ENCODE measurements around the gene LIMS1. TPM values are rescaled to one million over a fixed set of nuclear protein-coding genes. Genes with fewer than 3 reads are reported as not detected.
A peak's percentile ranks its signal among the peaks of the same experiment; 100 is the strongest.
"Not testable (repeated sequence)": the region's sequence is repeated elsewhere in the genome, so short reads cannot be mapped to it uniquely, and the experiment has no call there.

The LIMS1 gene
- total RNA-seq, 3 donors from 2014 or later = 24.4 to 65.4 (median 31.2) TPM

GRCh38 chr2:108589781-108590180 lies 55.5 kb downstream of the LIMS1 start:
- Histone ChIP-seq H3K9me3 (no peaks in the 10 kb centered on the region), H3K4me1 (ENCODE audit: low read depth) (peaks cover 7% of the 10 kb centered on the region), H3K36me3 (ENCODE audit: low read depth) (no peaks in the 10 kb centered on the region), H3K4me3 (no peak overlapping the region)
- intact Hi-C loops (cut with DNase I, micrococcal nuclease) = loop anchor here in 1 of 2 donors (10.0 kb wide), 1 partner anchor 235 kb away; no protein-coding TSS in a partner anchor
- TF ChIP-seq CTCF (IDR thresholded peaks at IDR 0.05) = no peak
- DNase-seq (no peak), ATAC-seq (no peak)

DNA sequence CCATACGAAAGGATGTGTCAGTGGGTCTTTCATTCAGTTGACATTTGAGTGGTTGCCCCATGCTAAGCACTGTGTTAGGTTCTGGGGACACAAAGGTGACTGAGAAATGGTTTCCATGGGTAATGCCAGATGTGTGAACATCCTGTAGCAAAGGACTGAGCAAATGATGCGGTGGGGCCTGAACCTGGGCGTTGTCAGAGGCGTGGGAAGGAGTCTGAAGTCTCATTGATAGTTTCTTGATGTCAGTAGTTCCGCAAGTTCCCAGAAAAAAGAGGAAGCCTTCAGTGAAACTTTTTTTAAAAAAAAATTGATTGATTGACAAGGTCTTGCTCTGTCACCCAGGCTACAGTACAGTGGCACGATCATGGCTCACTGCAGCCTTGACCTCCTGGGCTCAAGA lies 56.9 kb downstream of the LIMS1 start:
- ATAC-seq = peak; percentile 15
- Histone ChIP-seq H3K36me3 (ENCODE audit: low read depth) (no peaks in the 10 kb centered on the region), H3K9me3 (no peaks in the 10 kb centered on the region), H3K4me1 (ENCODE audit: low read depth) (peaks cover 7% of the 10 kb centered on the region), H3K4me3 (no peak overlapping the region)
- no peak for DNase-seq
- no peak for TF ChIP-seq CTCF (IDR thresholded peaks at IDR 0.05)
- intact Hi-C loops (cut with DNase I, micrococcal nuclease) = no loop called here

- ATAC-seq (peak; percentile 34), DNase-seq (no peak)
- intact Hi-C loops (cut with DNase I, micrococcal nuclease) = no loop called here
- H3K9me3 ChIP-seq = no peaks in the 10 kb centered on the region
- no peak for TF ChIP-seq CTCF (IDR thresholded peaks at IDR 0.05)
- H3K36me3 ChIP-seq (ENCODE audit: low read depth) = no peaks in the 10 kb centered on the region
- H3K4me1 ChIP-seq (ENCODE audit: low read depth) = peaks cover 7% of the 10 kb centered on the region
- no peak overlapping the region for H3K4me3 ChIP-seq
These were observed 59.4 kb downstream of the LIMS1 start for GRCh38 chr2:108593547-108594098.

DNA sequence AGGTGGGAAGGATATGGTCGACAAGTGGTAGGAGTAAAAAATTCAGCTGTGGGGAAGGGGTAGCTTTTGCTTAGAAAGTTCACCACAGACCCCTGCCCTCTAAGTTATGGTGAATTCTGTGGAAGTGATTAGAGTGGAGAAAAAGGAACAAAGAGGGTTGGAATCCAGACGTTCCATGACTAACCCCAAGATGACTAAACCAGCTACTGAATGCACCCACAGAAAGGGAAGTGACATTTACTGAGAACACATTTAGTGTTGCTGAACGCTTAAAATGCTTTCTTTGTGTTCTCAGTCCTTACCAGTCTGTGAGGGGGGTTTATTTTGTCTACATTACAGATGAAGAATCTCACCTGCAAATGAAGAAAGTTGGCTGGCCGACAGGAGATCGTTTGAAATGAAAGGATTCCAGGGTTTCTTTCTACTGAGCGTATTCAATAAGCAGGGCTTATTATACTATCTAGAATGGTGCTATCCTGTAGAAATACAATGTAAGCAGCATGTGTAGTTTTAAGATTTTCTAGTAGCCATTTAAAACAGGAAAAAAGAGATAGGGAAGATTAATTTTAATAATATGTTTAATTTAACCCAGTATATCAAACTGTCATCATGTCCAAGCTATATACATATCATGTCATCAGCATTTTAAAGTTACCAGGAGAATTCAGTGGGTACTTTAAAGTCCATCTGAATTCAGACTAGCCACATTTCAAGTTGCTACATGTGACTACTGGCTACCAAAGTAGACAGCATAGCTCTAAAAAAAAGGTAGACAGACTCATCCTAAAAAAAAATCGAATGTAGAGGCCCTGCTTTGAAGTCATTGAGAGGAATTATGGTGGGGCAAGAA lies 60.1 kb downstream of the LIMS1 start:
- Histone ChIP-seq H3K36me3 (ENCODE audit: low read depth) (no peaks in the 10 kb centered on the region), H3K4me3 (no peak overlapping the region), H3K4me1 (ENCODE audit: low read depth) (peaks cover 7% of the 10 kb centered on the region), H3K9me3 (no peaks in the 10 kb centered on the region)
- DNase-seq (no peak), ATAC-seq (peak; percentile 68)
- intact Hi-C loops (cut with DNase I, micrococcal nuclease) = no loop called here
- no peak for TF ChIP-seq CTCF (IDR thresholded peaks at IDR 0.05)

DNA sequence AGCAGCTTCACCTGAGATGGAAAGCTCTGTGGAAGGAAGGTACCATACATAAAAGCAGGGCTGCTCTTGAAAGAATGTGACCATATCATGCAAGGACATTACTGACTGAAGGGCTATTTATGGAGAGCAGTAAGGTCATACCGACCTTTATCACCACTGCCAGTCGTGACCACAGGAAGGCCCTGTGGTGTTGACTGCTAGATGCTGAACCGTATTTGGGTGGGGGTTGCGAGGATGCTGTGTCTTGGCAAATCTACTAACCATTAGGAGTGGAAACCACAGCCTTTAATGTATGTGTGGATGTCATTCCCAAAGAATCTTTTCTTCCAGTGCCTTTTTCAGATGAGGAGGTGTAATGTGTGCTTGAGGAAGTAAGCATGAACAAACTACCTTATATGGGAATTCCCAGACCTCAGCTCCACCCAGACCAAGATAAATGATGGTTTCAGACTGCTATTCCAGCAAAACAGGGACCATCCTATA lies 60.8 kb downstream of the LIMS1 start:
- no peak for TF ChIP-seq CTCF (IDR thresholded peaks at IDR 0.05)
- ATAC-seq = peak; percentile 53
- DNase-seq = no peak
- Histone ChIP-seq H3K4me3 (no peak overlapping the region), H3K9me3 (no peaks in the 10 kb centered on the region), H3K36me3 (ENCODE audit: low read depth) (no peaks in the 10 kb centered on the region), H3K4me1 (ENCODE audit: low read depth) (peaks cover 7% of the 10 kb centered on the region)
- intact Hi-C loops (cut with DNase I, micrococcal nuclease) = no loop called here

DNA sequence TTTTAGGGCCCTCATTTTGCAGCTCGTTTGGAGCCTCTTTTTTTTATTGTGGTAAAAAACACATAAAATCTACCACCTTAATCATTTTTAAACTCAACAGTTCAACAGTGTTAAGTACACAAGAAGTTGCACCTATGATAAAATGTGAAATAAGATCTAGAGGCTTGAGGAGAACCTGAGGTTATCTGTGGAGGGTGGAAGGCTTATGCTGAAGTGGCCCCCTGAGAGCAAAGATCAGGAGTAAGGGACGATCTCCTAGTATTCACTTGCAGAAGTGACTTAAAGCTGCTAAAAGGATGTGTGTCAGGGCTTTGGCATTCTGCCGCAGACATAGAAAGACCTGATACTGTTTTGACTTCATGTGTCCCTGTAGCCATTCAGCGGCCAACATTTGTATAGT lies 61.5 kb downstream of the LIMS1 start:
- ATAC-seq; intact Hi-C loops (cut with DNase I, micrococcal nuclease); H3K4me3 ChIP-seq; DNase-seq; H3K36me3 ChIP-seq (ENCODE audit: low read depth); H3K9me3 ChIP-seq; H3K4me1 ChIP-seq (ENCODE audit: low read depth): not testable (repeated sequence)

DNA sequence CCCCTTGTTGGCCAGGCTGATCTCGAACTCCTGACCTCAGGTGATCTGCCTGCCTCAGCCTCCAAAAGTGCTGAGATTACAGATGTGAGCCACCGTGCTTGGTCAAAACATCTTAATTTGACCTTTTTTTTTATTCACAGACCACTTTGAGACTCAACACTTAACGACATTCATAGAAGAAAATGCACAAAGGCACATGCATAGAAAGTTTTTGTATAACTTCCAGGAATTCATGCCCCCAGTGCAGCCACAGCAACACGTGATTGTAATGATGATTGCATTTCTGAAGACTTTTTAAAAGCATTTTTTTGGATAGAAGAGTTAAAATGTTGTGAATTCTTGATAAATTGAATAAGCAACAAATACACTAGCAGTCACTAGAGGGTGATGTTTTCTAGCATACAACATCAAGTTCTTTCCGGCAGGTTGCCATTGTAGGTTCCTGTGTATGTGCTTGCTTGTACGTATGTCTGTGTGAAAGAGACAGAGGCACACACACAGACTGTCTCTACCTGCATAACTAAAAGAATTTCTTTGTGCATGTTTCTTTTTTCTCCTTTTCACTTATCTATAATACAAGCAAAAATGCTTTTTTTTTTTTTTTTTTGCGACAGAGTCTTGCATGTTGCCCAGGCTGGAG lies 63.0 kb downstream of the LIMS1 start:
- intact Hi-C loops (cut with DNase I, micrococcal nuclease); H3K9me3 ChIP-seq; H3K36me3 ChIP-seq (ENCODE audit: low read depth); H3K4me1 ChIP-seq (ENCODE audit: low read depth); H3K4me3 ChIP-seq: not testable (repeated sequence)
- DNase-seq (peak in 1 of 3 donors; percentile 30), ATAC-seq (peak; percentile 68)

DNA sequence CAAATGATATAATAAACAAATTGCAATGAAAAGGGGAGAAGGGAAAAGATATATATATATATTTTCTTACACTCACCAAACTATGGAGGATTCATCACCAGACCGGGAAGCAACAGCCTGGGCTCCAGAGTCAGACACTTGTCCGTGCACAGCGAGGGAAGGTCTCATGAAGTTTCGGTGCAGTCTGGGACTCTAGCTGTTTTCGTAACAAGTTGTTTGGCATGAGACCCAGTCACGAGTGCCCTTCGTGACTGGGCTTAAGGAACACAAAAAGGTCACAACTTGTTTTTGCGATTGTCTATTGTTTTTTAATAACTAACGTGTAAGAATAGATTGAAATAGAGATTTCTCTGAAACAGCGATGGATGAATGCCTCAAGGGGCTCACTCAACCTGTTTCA lies 66.9 kb downstream of the LIMS1 start:
- intact Hi-C loops (cut with DNase I, micrococcal nuclease); H3K9me3 ChIP-seq; H3K4me3 ChIP-seq; H3K4me1 ChIP-seq (ENCODE audit: low read depth); ATAC-seq; H3K36me3 ChIP-seq (ENCODE audit: low read depth); DNase-seq: not testable (repeated sequence)

Measured in mucosa of descending colon (tissue), 3 donors.